Astrocyte of the spinal cord (primary cell): ENCODE measurements around the gene SCAF11.

Source experiments
- DNase-seq: peaks from one replicate; pipeline ENCODE4 v3.0.0; 2011; ENCODE audit warnings: low read depth, low spot score
- H3K4me3 ChIP-seq: 2 replicates; pipeline ENCODE4 v1.5.1; 2011; ENCODE audit warnings: low read depth, mild to moderate bottlenecking, low read length, moderate library complexity
- CTCF ChIP-seq: IDR thresholded peaks from 2 replicates; pipeline ENCODE4 v1.5.1; 2012; ENCODE audit warnings: low read depth, mild to moderate bottlenecking, low read length, inconsistent platforms
- in situ Hi-C: cut with HindIII; loops from 2 replicates; pipeline ENCODE4 v1.10.0; 2017; ENCODE audit warnings: low sequenced_read_pairs

Gene SCAF11

GRCh38 chr12:45877069-45877468 is 113.3 kb downstream of the SCAF11 start:
- no peak for TF ChIP-seq CTCF
- in situ Hi-C loops, result no loop called here
- no peak for DNase-seq
- H3K4me3 ChIP-seq, result no peak overlapping the region

- in situ Hi-C loops, result no loop called here
- no peak for TF ChIP-seq CTCF
- no peak for DNase-seq
- H3K4me3 ChIP-seq, result no peak overlapping the region
Observed at GRCh38 chr12:45872446-45872845, 117.9 kb downstream of the SCAF11 start.
